ENCODE results near the gene ZNF358.

GRCh38 chr19:7550987-7551761 is 35.3 kb downstream of the ZNF358 start:
- TF ChIP-seq POLR2A (IDR thresholded peaks at IDR 0.05; ENCODE audit: low read depth, low read length), result no peak
- no peak for TF ChIP-seq POLR2AphosphoS5 (IDR thresholded peaks at IDR 0.05; ENCODE audit: low read depth, low read length)
- no peak for TF ChIP-seq TAF1 (IDR thresholded peaks at IDR 0.05; ENCODE audit: borderline replicate concordance, low read depth, low read length)

All from GM12892 (cell line).